ENCODE results near the gene ABLIM2. TPM values are rescaled to one million over a fixed set of nuclear protein-coding genes. Genes with fewer than 3 reads are reported as not detected.
A peak's percentile ranks its signal among the peaks of the same experiment; 100 is the strongest.

Gene ABLIM2
- polyA plus RNA-seq, 4 donors = 1.1 to 12.7 (median 4.4) TPM

GRCh38 chr4:7960017-7960789 is 198.4 kb downstream of the ABLIM2 start:
- Histone ChIP-seq H3K9me3 (ENCODE audit: control insufficient read depth in 2 of 2, insufficient read depth in 1 of 2, low read depth in 1 of 2, low read length in 1 of 2) (no peaks in the 10 kb centered on the region), H3K27me3 (ENCODE audit: control insufficient read depth in 3 of 3, insufficient read depth in 3 of 3, low read length in 3 of 3) (no peaks in the 10 kb centered on the region), H3K4me1 (ENCODE audit: control insufficient read depth in 3 of 3, insufficient read depth in 2 of 3, low read depth in 1 of 3, low read length in 2 of 3) (peaks cover 0 to 27% (median 2%) of the 10 kb centered on the region in 3 donors), H3K27ac (ENCODE audit: low read depth in 1 of 3, low read length in 2 of 3) (peak overlapping the region in 2 of 3 donors; percentile 1 to 19), H3K4me3 (ENCODE audit: low read depth in 1 of 3, low read length in 3 of 3) (no peak overlapping the region), H3K36me3 (ENCODE audit: control insufficient read depth in 3 of 3, insufficient read depth in 2 of 3, low read depth in 1 of 3, low read length in 3 of 3) (no peaks in the 10 kb centered on the region)
- WGBS, 3 donors = 75 to 80% (median 75%) methylated on average over 11 of the region's 11 CpGs
- FAIRE-seq (no peak), DNase-seq (no peak)

- Histone ChIP-seq H3K4me3 (ENCODE audit: low read depth in 1 of 3, low read length in 3 of 3) (no peak overlapping the region), H3K9me3 (ENCODE audit: control insufficient read depth in 2 of 2, insufficient read depth in 1 of 2, low read depth in 1 of 2, low read length in 1 of 2) (peaks cover 2 to 4% of the 10 kb centered on the region in 2 donors), H3K4me1 (ENCODE audit: control insufficient read depth in 3 of 3, insufficient read depth in 2 of 3, low read depth in 1 of 3, low read length in 2 of 3) (peaks cover 0 to 28% (median 2%) of the 10 kb centered on the region in 3 donors), H3K27ac (ENCODE audit: low read depth in 1 of 3, low read length in 2 of 3) (no peak overlapping the region), H3K36me3 (ENCODE audit: control insufficient read depth in 3 of 3, insufficient read depth in 2 of 3, low read depth in 1 of 3, low read length in 3 of 3) (no peaks in the 10 kb centered on the region), H3K27me3 (ENCODE audit: control insufficient read depth in 3 of 3, insufficient read depth in 3 of 3, low read length in 3 of 3) (no peaks in the 10 kb centered on the region)
- no peak for FAIRE-seq
- DNase-seq = no peak
- 83 to 85% (median 85%) methylated on average over 7 of the region's 7 CpGs for WGBS, 3 donors
Measured at GRCh38 chr4:7959078-7959477, 199.5 kb downstream of the ABLIM2 start.

GRCh38 chr4:7956934-7957656 is 201.5 kb downstream of the ABLIM2 start:
- DNase-seq = peak; percentile 25 to 76
- no peak for FAIRE-seq
- H3K36me3 ChIP-seq (ENCODE audit: control insufficient read depth in 3 of 3, insufficient read depth in 2 of 3, low read depth in 1 of 3, low read length in 3 of 3) = no peaks in the 10 kb centered on the region
- H3K27me3 ChIP-seq (ENCODE audit: control insufficient read depth in 3 of 3, insufficient read depth in 3 of 3, low read length in 3 of 3) = no peaks in the 10 kb centered on the region
- peak overlapping the region in 1 of 3 donors; percentile 82 for H3K27ac ChIP-seq (ENCODE audit: low read depth in 1 of 3, low read length in 2 of 3)
- WGBS, 3 donors = 18 to 53% (median 26%) methylated on average over 11 of the region's 11 CpGs
- no peak overlapping the region for H3K4me3 ChIP-seq (ENCODE audit: low read depth in 1 of 3, low read length in 3 of 3)
- H3K9me3 ChIP-seq (ENCODE audit: control insufficient read depth in 2 of 2, insufficient read depth in 1 of 2, low read depth in 1 of 2, low read length in 1 of 2) = peaks cover 2 to 4% of the 10 kb centered on the region in 2 donors
- H3K4me1 ChIP-seq (ENCODE audit: control insufficient read depth in 3 of 3, insufficient read depth in 2 of 3, low read depth in 1 of 3, low read length in 2 of 3) = peaks cover 0 to 25% (median 2%) of the 10 kb centered on the region in 3 donors

GRCh38 chr4:7956270-7956808 is 202.3 kb downstream of the ABLIM2 start:
- WGBS, 3 donors = 54 to 62% (median 62%) methylated on average over 8 of the region's 8 CpGs
- FAIRE-seq = no peak
- DNase-seq = peak in 1 of 2 donors; percentile 35
- H3K27me3 ChIP-seq (ENCODE audit: control insufficient read depth in 3 of 3, insufficient read depth in 3 of 3, low read length in 3 of 3) = no peaks in the 10 kb centered on the region
- H3K9me3 ChIP-seq (ENCODE audit: control insufficient read depth in 2 of 2, insufficient read depth in 1 of 2, low read depth in 1 of 2, low read length in 1 of 2) = peaks cover 2 to 9% of the 10 kb centered on the region in 2 donors
- H3K27ac ChIP-seq (ENCODE audit: low read depth in 1 of 3, low read length in 2 of 3) = peak overlapping the region in 1 of 3 donors; percentile 82
- peaks cover 0 to 24% (median 2%) of the 10 kb centered on the region in 3 donors for H3K4me1 ChIP-seq (ENCODE audit: control insufficient read depth in 3 of 3, insufficient read depth in 2 of 3, low read depth in 1 of 3, low read length in 2 of 3)
- H3K4me3 ChIP-seq (ENCODE audit: low read depth in 1 of 3, low read length in 3 of 3) = no peak overlapping the region
- no peaks in the 10 kb centered on the region for H3K36me3 ChIP-seq (ENCODE audit: control insufficient read depth in 3 of 3, insufficient read depth in 2 of 3, low read depth in 1 of 3, low read length in 3 of 3)

- DNase-seq (peak in 1 of 2 donors; percentile 40), FAIRE-seq (no peak)
- no peak overlapping the region for H3K27ac ChIP-seq (ENCODE audit: low read depth in 1 of 3, low read length in 2 of 3)
Measured at GRCh38 chr4:7955393-7955792, 203.2 kb downstream of the ABLIM2 start.

GRCh38 chr4:7952615-7953014 is 206.0 kb downstream of the ABLIM2 start:
- H3K9me3 ChIP-seq (ENCODE audit: control insufficient read depth in 2 of 2, insufficient read depth in 1 of 2, low read depth in 1 of 2, low read length in 1 of 2) = peaks cover 2 to 19% of the 10 kb centered on the region in 2 donors
- FAIRE-seq (no peak), DNase-seq (no peak)
- no peaks in the 10 kb centered on the region for H3K27me3 ChIP-seq (ENCODE audit: control insufficient read depth in 3 of 3, insufficient read depth in 3 of 3, low read length in 3 of 3)
- 91 to 95% (median 93%) methylated on average over 9 of the region's 9 CpGs for WGBS, 3 donors
- peaks cover 0 to 27% (median 3%) of the 10 kb centered on the region in 3 donors for H3K4me1 ChIP-seq (ENCODE audit: control insufficient read depth in 3 of 3, insufficient read depth in 2 of 3, low read depth in 1 of 3, low read length in 2 of 3)
- H3K27ac ChIP-seq (ENCODE audit: low read depth in 1 of 3, low read length in 2 of 3) = no peak overlapping the region
- no peak overlapping the region for H3K4me3 ChIP-seq (ENCODE audit: low read depth in 1 of 3, low read length in 3 of 3)
- no peaks in the 10 kb centered on the region for H3K36me3 ChIP-seq (ENCODE audit: control insufficient read depth in 3 of 3, insufficient read depth in 2 of 3, low read depth in 1 of 3, low read length in 3 of 3)

More at GRCh38 chr4:7955393-7955792, 203.2 kb downstream of the ABLIM2 start:
- no peaks in the 10 kb centered on the region for H3K27me3 ChIP-seq (ENCODE audit: control insufficient read depth in 3 of 3, insufficient read depth in 3 of 3, low read length in 3 of 3)
- H3K4me3 ChIP-seq (ENCODE audit: low read depth in 1 of 3, low read length in 3 of 3) = no peak overlapping the region
- 39 to 65% (median 63%) methylated on average over 4 of the region's 4 CpGs for WGBS, 3 donors
- no peaks in the 10 kb centered on the region for H3K36me3 ChIP-seq (ENCODE audit: control insufficient read depth in 3 of 3, insufficient read depth in 2 of 3, low read depth in 1 of 3, low read length in 3 of 3)
- H3K9me3 ChIP-seq (ENCODE audit: control insufficient read depth in 2 of 2, insufficient read depth in 1 of 2, low read depth in 1 of 2, low read length in 1 of 2) = peaks cover 2 to 19% of the 10 kb centered on the region in 2 donors
- peaks cover 0 to 20% (median 2%) of the 10 kb centered on the region in 3 donors for H3K4me1 ChIP-seq (ENCODE audit: control insufficient read depth in 3 of 3, insufficient read depth in 2 of 3, low read depth in 1 of 3, low read length in 2 of 3)

- H3K27me3 ChIP-seq (ENCODE audit: control insufficient read depth in 3 of 3, insufficient read depth in 3 of 3, low read length in 3 of 3) = no peaks in the 10 kb centered on the region
- FAIRE-seq = no peak
- no peak overlapping the region for H3K4me3 ChIP-seq (ENCODE audit: low read depth in 1 of 3, low read length in 3 of 3)
- 87 to 94% (median 92%) methylated on average over 18 of the region's 18 CpGs for WGBS, 3 donors
- DNase-seq = no peak
- peaks cover 2 to 19% of the 10 kb centered on the region in 2 donors for H3K9me3 ChIP-seq (ENCODE audit: control insufficient read depth in 2 of 2, insufficient read depth in 1 of 2, low read depth in 1 of 2, low read length in 1 of 2)
- no peak overlapping the region for H3K27ac ChIP-seq (ENCODE audit: low read depth in 1 of 3, low read length in 2 of 3)
- no peaks in the 10 kb centered on the region for H3K36me3 ChIP-seq (ENCODE audit: control insufficient read depth in 3 of 3, insufficient read depth in 2 of 3, low read depth in 1 of 3, low read length in 3 of 3)
- H3K4me1 ChIP-seq (ENCODE audit: control insufficient read depth in 3 of 3, insufficient read depth in 2 of 3, low read depth in 1 of 3, low read length in 2 of 3) = peaks cover 0 to 16% (median 2%) of the 10 kb centered on the region in 3 donors
Measured at GRCh38 chr4:7950301-7951092, 208.1 kb downstream of the ABLIM2 start.

GRCh38 chr4:7949759-7950158 is 208.9 kb downstream of the ABLIM2 start:
- H3K9me3 ChIP-seq (ENCODE audit: control insufficient read depth in 2 of 2, insufficient read depth in 1 of 2, low read depth in 1 of 2, low read length in 1 of 2) = peaks cover 2 to 19% of the 10 kb centered on the region in 2 donors
- no peaks in the 10 kb centered on the region for H3K36me3 ChIP-seq (ENCODE audit: control insufficient read depth in 3 of 3, insufficient read depth in 2 of 3, low read depth in 1 of 3, low read length in 3 of 3)
- no peak for FAIRE-seq
- H3K27me3 ChIP-seq (ENCODE audit: control insufficient read depth in 3 of 3, insufficient read depth in 3 of 3, low read length in 3 of 3) = no peaks in the 10 kb centered on the region
- no peak overlapping the region for H3K4me3 ChIP-seq (ENCODE audit: low read depth in 1 of 3, low read length in 3 of 3)
- peaks cover 0 to 20% (median 2%) of the 10 kb centered on the region in 3 donors for H3K4me1 ChIP-seq (ENCODE audit: control insufficient read depth in 3 of 3, insufficient read depth in 2 of 3, low read depth in 1 of 3, low read length in 2 of 3)
- H3K27ac ChIP-seq (ENCODE audit: low read depth in 1 of 3, low read length in 2 of 3) = peak overlapping the region in 1 of 3 donors; percentile 39
- 37 to 61% (median 39%) methylated on average over 4 of the region's 4 CpGs for WGBS, 3 donors
- peak in 1 of 2 donors; percentile 38 for DNase-seq

All from small intestine (tissue), 7 donors.